Neuron (in vitro differentiated cells): Measurements from ENCODE around the gene PIP5KL1.

Experiments
- H2AFZ ChIP-seq: one replicate; pipeline ENCODE4 v1.6.1; 2013; ENCODE audit warnings: low read depth, mild to moderate bottlenecking, inconsistent platforms, low read length, moderate library complexity
- H3K27me3 ChIP-seq: one replicate; pipeline ENCODE4 v1.6.1; 2013; ENCODE audit warnings: low read length; ENCODE audit not compliant: insufficient read depth
- H3K36me3 ChIP-seq: one replicate; pipeline ENCODE4 v1.6.1; 2013; ENCODE audit warnings: low read length; ENCODE audit not compliant: insufficient read depth
- H3K4me1 ChIP-seq: one replicate; pipeline ENCODE4 v1.6.1; 2013; ENCODE audit warnings: low read length; ENCODE audit not compliant: insufficient read depth
- H3K4me3 ChIP-seq: 2 replicates; pipeline ENCODE4 v1.5.1; 2013; ENCODE audit warnings: mild to moderate bottlenecking, low read length, moderate library complexity
- H3K9me3 ChIP-seq: one replicate; pipeline ENCODE4 v1.6.1; 2013; ENCODE audit warnings: low read length

The PIP5KL1 gene

DNA sequence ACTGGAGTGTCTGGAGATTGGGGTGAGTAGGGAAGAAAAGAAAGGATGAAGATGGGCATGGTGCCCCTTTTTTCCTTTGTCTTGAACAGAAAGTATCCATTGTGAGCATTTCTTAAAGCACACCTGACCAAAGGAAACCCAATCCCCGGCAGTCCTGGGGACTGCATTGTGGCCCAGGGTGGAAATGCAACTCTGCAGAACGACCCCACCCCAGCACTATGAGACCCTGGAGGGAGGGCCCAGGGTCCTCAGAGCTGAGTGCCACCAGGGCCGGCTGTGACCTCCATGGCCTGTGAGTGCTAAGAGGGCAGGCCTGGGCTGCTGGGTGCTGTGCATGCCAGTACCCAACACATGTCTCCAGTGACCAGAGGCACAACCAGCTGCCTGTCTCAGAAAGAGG, 31.7 kb upstream of the PIP5KL1 start:
- no peak overlapping the region for H2AFZ ChIP-seq
- no peaks in the 10 kb centered on the region for H3K27me3 ChIP-seq
- H3K4me3 ChIP-seq = no peak overlapping the region
- no peaks in the 10 kb centered on the region for H3K9me3 ChIP-seq
- H3K36me3 ChIP-seq = no peaks in the 10 kb centered on the region
- no peaks in the 10 kb centered on the region for H3K4me1 ChIP-seq

DNA sequence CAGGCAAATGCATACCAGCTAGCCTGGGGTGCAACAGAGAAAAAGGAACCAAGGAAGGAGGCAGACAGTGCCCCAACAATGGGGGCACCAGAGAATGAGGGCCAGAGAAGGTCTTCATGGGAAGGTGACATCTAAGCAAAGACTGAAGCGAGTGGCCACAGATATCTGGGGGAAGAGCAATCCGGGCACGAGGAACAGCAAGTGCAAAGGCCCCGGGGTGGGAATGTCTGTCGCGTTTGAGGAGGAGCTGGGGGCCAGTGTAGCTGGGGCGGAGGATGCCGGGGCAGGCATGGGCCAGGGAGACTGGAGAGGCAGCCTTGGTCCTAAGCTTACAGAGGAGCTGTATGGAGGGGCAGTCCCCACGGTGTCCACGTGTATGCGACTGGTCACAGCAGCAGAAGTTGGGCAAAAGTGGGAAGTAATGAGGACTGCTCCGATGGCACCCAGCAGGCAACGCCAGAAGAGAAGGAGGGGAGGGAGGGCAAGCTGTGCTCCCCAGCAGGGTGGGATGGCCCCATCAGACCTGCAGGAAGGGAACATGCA, 31.1 kb upstream of the PIP5KL1 start:
- no peaks in the 10 kb centered on the region for H3K9me3 ChIP-seq
- no peaks in the 10 kb centered on the region for H3K27me3 ChIP-seq
- no peaks in the 10 kb centered on the region for H3K4me1 ChIP-seq
- H3K4me3 ChIP-seq = no peak overlapping the region
- no peak overlapping the region for H2AFZ ChIP-seq
- no peaks in the 10 kb centered on the region for H3K36me3 ChIP-seq

DNA sequence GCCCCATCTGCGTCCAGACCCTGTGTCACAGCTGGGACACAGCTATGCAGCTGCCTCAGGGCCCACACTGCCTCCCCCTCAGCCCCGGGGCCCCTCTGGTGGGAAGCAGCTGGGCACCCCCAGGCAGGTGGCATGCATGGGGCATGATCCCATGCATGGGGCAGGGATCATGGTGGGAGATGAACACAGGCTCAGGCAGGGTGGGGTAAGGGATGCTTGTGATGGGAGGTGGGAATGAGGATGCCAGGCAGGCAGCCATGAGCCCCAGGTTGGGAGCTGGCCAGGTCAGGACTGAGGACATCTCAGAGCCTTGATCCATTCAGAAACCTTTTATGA, 30.5 kb upstream of the PIP5KL1 start:
- Histone ChIP-seq H3K9me3 (no peaks in the 10 kb centered on the region), H3K27me3 (no peaks in the 10 kb centered on the region), H3K36me3 (no peaks in the 10 kb centered on the region), H3K4me3 (no peak overlapping the region), H3K4me1 (no peaks in the 10 kb centered on the region), H2AFZ (no peak overlapping the region)

DNA sequence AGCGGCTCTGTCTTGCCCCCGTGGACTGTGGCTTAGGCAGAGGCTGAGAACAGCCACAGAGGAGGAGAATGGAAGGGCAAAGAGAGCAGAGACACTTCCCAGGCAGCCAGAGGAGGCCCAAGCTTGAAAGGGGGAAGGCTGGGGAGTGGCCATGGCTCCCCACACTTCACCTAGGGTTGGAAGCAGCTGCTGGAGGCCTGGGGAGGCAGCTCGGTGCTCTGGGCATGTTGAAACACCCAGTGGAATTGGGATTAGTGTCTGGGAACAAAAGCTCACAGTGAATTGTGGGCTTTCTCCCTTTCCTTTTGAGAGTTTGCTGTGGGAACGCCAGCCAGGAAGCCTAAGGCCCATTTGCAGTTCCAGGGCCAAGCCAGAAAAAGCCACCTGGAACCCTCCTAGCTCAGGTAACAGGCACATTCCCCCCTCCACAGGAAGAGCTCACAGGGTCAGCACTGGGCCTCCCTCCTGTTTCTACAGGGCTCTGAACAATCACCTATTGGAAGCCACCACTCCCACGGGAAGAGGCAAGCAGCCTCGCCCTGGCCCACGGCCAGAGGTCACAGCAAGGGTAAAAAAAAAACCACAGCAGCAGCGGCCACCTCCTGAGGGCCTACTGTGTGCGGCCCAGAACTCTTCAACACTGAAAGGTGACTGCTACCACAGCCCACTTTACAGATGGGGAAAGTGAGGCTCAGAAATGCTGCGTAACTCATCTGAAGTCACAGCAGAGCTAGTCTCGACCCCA, 30.0 kb upstream of the PIP5KL1 start:
- Histone ChIP-seq H3K9me3 (no peaks in the 10 kb centered on the region), H3K36me3 (no peaks in the 10 kb centered on the region), H3K4me1 (no peaks in the 10 kb centered on the region), H3K4me3 (no peak overlapping the region), H2AFZ (no peak overlapping the region), H3K27me3 (no peaks in the 10 kb centered on the region)

DNA sequence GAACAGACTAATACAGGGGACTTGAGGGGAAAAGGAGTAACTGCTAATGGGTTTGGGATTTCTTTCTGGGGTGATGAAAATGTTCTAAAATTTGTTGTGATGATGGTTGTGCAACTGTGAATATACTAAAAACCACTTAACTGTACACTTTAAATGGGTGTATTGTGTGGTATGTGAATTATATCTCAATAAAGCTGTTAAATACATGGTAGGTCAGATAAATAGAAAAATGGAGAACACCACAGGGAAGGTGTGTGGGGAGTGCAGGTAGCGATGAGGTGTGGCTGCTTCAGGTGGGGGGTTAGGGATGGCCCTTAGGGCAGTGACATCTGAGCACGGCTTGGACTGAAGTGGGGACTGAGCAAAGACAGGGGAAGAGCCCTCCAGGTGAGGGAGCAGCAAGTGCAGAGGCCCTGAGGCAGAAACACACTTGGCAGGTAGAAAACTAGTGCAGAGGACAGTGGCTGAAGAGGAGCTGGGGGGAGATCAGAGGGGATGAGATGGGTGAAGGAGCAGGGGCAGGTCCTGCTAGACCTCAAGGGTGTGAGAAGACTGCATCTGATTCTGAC, 29.3 kb upstream of the PIP5KL1 start:
- H3K4me1 ChIP-seq = no peaks in the 10 kb centered on the region
- H3K4me3 ChIP-seq = no peak overlapping the region
- no peaks in the 10 kb centered on the region for H3K27me3 ChIP-seq
- no peaks in the 10 kb centered on the region for H3K9me3 ChIP-seq
- H2AFZ ChIP-seq = no peak overlapping the region
- no peaks in the 10 kb centered on the region for H3K36me3 ChIP-seq

DNA sequence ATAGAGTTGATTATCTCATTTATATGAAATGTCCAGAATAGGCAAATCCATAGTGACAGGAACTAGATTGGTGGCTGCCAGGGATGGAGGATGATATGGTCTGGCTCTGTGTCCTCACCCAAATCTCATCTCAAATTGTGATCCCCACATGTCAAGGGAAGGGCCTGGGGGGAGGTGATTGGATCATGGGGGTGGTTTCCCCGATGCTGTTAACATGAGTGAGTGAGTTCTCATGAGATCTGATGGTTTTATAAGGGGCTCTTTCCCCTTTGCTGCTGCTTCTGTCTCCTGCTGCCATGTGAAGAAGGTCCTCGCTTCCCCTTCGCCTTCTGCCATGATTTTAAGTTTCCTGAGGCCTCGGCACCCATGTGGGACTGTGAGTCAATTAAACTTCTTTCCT, 28.8 kb upstream of the PIP5KL1 start:
- Histone ChIP-seq H2AFZ (no peak overlapping the region), H3K4me3 (no peak overlapping the region), H3K4me1 (no peaks in the 10 kb centered on the region), H3K36me3 (no peaks in the 10 kb centered on the region), H3K27me3 (no peaks in the 10 kb centered on the region), H3K9me3 (no peaks in the 10 kb centered on the region)

DNA sequence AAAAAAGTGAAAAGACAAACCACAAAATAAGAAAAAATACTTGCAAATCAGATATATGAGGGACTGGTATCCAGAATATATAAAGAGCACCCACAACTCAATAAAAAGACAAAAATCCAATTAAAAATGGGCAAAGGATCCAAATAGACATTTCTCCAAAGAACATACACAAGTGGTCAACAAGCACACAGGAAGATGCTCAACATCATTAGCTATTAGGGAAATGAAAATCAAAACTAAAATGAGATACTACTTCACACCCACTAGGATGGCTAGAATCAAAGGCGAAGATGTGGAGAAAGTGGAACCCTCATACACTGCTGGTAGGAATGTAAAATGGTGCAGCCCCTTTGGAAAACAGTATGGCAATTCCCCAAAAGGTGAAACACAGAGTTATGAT, 28.2 kb upstream of the PIP5KL1 start:
- Histone ChIP-seq H2AFZ (no peak overlapping the region), H3K27me3 (no peaks in the 10 kb centered on the region), H3K4me1 (no peaks in the 10 kb centered on the region), H3K36me3 (no peaks in the 10 kb centered on the region), H3K9me3 (no peaks in the 10 kb centered on the region), H3K4me3 (no peak overlapping the region)

DNA sequence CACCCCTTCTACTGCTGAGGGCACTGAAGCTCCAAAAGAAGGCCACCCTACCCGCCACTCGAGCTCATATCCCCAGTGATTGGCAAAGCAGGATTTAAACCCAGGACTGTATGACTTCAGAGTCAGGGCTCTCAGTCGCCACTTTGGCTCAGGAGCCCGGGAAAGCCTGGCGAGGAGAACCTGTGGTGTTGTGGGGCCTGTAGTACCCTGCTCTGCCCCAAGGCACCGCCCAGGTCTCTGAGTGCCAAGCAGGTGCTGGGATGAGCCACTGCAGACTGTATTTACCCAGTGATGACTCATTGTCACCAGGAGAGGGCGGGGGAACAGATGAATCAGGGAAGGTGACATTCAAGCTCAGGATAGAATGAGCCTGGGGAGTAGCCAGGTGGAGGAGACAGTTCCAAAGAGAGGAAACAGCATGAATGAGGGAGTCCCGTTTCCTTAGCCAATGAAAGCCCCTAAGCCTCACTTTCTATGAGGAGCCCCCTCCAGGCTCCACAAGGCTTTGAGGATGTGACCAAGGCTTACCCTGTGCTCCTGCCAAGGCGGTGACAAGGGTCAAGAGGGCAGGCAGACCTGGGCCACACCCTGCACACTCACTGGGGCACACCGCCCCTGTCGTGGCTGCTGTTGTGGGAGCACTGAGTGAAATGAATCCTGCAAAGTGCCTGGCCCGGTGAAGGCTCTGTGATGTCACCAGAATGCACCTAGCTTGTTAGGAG, 24.9 kb upstream of the PIP5KL1 start:
- Histone ChIP-seq H2AFZ (no peak overlapping the region), H3K9me3 (no peaks in the 10 kb centered on the region), H3K36me3 (no peaks in the 10 kb centered on the region), H3K4me1 (peaks cover 9% of the 10 kb centered on the region), H3K27me3 (no peaks in the 10 kb centered on the region), H3K4me3 (no peak overlapping the region)

DNA sequence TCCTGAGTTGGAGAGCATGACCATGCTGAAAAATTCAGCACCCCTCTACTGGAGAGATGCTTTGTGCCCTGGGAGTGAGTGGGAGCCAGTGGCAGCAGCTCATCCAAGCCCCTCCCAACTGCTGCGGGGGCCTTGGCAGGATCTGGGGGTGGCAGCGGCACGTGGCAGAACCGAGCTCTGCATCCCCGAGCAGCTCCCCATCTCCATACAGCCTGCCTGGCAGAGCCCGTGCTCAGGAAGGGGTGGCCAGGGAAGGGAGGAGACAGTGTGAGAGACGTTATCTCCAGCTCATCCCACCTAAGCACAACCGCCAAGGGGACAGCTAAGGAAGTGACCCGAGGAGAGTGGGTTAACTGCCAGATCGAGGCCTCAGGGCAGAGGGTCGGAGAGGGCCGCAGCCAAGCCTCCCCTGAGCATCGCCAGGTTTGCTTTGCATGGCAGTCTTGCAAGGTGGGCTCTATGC, 24.3 kb upstream of the PIP5KL1 start:
- H3K36me3 ChIP-seq = no peaks in the 10 kb centered on the region
- no peak overlapping the region for H3K4me3 ChIP-seq
- no peak overlapping the region for H2AFZ ChIP-seq
- no peaks in the 10 kb centered on the region for H3K27me3 ChIP-seq
- peaks cover 14% of the 10 kb centered on the region for H3K4me1 ChIP-seq
- no peaks in the 10 kb centered on the region for H3K9me3 ChIP-seq

DNA sequence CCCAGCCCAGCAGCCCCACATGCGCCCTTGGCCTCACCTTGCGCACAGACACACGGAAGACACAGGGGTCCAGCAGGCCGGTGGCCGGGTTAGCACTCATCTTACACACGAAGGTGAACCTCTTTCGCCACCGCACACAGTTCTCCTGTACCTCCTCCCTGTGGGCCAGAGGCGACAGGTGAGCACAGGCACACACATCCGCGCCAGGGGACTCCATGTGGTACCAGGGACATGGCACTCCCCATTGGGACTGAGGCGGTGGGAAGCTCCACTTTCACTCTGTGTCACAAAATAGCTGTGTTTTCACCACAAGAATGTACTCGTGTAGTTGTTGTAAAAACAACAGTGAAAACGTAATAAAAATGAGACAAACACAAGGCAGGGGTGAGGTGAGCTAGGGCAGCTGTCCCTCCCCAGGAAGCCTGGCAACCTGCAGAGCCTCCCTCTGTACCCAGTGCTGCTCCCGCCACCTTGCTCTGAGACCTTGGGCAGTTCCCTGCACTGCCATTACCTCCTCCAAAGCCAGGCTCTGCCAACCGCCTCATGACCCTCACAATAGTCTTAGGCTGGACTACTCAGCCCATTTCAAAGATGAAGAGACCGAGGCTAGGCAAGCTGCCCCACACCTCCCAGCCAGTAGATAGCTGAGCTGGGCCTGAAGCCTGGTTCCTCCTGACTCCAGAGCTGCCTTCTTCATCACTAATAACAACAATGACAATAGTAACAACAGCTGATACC, 23.4 kb upstream of the PIP5KL1 start:
- Histone ChIP-seq H3K27me3 (no peaks in the 10 kb centered on the region), H2AFZ (no peak overlapping the region), H3K4me1 (peaks cover 14% of the 10 kb centered on the region), H3K36me3 (no peaks in the 10 kb centered on the region), H3K4me3 (no peak overlapping the region), H3K9me3 (no peaks in the 10 kb centered on the region)

DNA sequence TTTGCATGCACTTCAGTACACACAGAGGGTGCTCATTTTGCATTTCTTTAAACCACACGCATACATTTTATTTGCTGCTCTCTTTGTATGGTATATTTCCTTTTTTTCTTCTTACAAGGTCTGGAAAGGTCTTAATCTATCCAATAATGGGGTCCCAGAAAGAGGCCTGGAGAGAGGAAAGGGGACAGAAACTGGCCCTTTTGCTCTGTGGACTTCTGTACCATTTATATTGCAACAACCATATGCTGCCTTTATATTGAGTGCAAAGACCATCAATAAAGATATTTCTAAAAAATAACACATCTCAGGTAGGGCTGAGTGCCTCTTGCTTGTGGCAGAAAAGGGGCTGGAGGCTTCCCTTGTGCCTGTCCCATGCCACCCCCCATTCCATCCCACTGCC, 22.6 kb upstream of the PIP5KL1 start:
- Histone ChIP-seq H3K4me1 (peaks cover 14% of the 10 kb centered on the region), H3K4me3 (no peak overlapping the region), H3K27me3 (no peaks in the 10 kb centered on the region), H2AFZ (no peak overlapping the region), H3K36me3 (peaks cover under 1% of the 10 kb centered on the region), H3K9me3 (no peaks in the 10 kb centered on the region)

DNA sequence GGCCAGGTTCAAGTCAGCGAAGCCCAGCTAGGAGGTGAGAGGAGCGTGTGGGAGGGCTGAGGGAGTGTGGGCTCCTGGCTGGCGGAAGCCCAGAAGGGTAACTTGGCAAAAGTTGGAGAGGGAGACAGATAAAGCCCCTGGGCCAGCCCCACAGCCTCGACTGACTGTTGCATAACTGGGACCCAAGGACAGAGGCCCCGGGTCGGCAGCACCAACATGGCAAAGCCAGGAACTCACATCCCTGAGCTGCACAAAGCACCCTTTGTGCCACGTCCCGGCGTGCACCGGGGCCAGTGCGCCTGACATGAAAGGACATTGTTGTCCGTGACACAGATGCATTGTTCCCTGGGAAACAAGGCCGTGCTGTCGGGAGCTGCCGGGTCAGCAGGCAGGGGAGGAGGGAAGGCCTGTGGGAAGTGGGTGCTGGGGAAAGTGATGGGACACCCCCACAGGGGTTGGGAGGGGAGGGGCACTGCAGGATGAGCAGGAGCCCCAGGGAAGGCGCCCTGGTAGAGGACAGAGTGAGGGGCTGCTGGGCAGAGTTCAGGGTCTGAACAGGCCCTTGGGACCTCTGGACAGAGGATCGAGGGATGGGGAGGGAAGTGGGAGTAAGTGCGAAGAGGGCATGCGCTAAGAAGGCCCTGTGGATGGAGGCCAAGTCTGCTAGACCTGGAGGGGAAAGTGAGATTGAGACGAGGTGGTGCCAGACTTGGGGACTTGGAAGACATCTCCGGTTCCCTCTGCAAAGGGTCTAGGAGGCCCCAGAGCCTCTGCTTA, 20.1 kb upstream of the PIP5KL1 start:
- Histone ChIP-seq H2AFZ (no peak overlapping the region), H3K4me1 (peaks cover 14% of the 10 kb centered on the region), H3K4me3 (no peak overlapping the region)

More for the DNA sequence above, 20.1 kb upstream of the PIP5KL1 start:
- Histone ChIP-seq H3K27me3 (no peaks in the 10 kb centered on the region), H3K9me3 (no peaks in the 10 kb centered on the region), H3K36me3 (peaks cover 7% of the 10 kb centered on the region)
